GM18907 (cell line): ENCODE results near the gene SLU7.

Experiments used
- ATAC-seq: cut with Tn5 transposase; IDR thresholded peaks from one replicate; pipeline ENCODE4 v1.9.1; 2021; ENCODE audit warnings: mild to moderate bottlenecking, moderate library complexity; ENCODE audit not compliant: unreplicated experiment

SLU7 gene

GRCh38 chr5:160418561-160419457, at the start of gene SLU7:
Gene SLU7 (minus strand): TSS chr5:160419081. CDS start chr5:160415294, 3,787 bp downstream.
- ATAC-seq, result peak; percentile 80

DNA sequence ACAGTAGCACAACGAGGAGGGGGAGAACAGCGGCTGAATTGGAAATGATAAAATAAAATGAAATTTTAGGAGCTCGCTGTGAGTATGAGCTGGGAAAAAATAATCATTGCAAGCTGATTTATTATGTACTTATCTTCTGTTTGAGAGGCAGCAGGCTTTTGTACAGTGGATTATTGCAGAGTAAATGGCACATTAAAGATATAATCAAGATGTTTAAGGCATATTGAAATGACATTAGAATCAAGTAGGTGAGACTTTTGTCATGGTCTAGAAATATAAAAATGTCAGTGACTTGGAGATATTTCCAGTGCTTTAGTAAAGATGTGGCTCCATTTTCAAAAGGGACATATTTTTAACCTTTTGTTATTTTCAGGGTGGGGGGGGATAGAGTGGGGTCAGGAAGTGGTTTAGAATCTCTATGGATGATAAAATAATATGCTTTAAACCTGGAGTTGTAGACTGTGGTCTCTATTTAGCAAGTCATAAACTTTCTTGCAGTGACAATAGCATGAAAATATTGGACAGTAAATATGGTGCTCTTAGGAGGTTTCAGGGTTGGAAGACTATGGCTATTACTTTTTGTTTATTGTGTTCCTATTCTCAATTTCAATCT, 49.6 kb upstream of the SLU7 start:
- ATAC-seq, result no peak

DNA sequence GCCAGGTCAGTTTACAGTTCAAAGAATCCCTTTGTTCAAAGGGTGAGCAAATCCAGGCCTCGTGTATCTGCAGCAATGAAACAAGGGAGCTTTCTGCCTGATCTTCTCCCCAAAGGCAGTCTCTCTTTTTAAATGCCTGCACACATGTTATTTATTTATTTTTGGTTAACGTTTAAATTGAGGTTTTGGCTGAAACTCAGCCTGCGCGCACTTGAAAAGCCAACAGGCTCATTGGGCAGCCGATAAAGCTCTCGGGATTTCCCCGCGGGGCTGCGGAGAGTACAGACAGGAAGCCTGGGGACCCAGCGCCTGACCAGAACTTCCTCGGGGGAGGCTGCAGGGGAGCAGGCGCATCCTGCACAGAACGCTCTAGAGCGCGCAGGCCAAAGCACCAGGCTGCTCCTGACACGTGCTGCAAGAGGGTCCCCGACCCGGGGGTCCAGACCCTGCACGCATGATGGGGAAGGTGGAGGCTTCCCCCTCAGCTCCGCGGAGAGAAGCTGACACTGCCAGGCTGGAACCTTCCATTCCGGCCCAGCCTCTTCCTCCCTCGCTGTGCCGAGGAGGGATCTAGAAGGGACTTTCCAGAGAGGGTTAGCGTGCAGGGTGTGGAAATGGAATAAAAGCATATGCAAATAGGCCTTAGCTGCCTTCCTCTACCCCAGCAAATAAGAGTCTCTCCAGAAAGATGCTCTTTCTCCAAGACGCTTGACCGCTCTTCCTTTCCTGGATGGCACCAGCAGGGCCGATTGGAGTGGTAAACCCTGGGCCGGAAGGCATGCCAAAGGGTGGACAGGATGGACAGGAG, 48.9 kb upstream of the SLU7 start:
- ATAC-seq, result peak; percentile 95

GRCh38 chr5:160466889-160467554, 48.1 kb upstream of the SLU7 start:
- no peak for ATAC-seq

DNA sequence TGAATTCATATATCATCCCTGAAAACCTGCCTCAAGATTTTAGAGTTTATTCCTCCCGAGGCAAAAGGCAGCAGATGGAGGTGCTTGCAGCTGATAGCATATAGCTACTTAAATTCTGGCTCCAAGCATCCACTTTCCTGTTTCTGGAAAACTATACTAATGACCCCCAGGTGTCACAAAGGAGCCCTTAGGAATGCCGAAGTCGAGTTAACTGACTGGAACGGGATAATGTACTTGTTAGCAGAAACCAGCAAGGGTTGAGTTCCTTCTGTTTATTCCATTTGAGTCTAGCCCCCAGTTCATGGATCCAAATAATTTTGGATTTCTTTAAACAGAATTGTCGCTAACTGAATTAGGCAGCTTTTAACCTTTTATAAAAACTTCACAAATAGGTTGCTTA, 47.2 kb upstream of the SLU7 start:
- no peak for ATAC-seq

DNA sequence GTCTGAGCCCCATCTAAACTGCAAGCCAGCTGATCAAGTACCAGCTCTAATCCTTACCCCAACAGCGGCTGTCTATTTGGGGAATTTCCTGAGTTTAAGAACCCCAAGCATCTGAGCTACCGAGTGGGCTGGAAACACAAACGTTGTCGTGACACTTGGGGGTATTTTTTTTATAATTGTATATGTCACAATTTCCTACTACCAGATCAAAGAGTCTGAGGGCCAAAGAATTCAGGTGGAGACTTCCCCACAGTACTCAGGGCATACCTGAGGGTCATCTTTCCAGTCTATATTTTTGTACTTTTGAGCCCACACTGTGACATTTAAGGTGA, 45.6 kb upstream of the SLU7 start:
- no peak for ATAC-seq

- no peak for ATAC-seq
Observed at GRCh38 chr5:160463740-160464465, 45.0 kb upstream of the SLU7 start.

DNA sequence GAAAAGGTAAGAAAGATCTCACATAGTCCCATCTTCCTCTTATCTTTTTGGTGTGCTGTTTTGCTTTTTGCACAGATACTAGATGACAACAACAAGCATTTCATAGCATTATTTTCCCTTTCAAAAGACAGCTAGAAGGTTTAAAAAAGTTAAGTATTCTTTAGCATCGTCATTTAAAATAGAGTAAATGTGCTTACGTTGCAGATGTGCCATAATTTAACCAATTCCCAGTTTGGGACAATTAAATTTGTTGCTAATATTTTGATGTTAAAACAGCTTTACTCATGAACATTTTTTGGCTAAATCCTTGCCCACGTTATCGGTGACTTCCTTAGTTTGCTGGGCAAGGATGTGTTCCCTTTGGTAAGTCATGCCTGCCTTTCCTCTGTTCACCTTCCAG, 44.3 kb upstream of the SLU7 start:
- ATAC-seq, result no peak

GRCh38 chr5:160462167-160462566, 43.3 kb upstream of the SLU7 start:
- ATAC-seq, result peak; percentile 61

GRCh38 chr5:160461378-160461777, 42.5 kb upstream of the SLU7 start:
- no peak for ATAC-seq

DNA sequence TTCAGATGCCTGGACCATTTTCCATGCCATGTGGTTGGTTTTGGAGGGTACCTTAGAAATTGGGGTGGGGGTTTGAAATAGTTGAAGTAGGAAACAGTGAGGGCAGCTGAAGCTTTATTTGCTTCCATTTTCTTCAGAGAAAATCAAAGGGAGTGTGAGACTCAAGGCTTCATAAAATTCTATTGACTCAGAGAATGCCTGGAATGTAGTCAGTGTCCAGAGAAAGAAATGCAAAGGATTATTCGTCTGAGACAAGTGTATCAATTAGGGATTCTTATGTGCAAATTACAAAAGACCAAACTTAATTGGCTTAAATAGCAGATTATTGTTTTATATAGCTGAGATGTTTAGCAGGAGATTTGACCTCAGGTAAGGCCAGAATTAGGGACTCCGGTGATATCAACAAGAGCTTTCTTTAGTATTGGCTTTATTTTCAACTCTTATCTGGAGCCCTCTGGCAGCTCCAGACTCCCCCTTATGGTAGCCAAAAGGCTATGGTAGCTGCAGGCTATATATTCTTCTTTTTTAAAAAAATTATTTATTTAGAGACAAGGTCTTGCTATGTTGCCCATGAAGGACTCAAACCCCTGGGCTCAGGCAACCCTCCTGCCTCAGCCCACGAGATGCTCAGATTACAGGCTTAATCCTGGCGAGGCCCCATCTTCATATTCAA, 41.6 kb upstream of the SLU7 start:
- no peak for ATAC-seq

- ATAC-seq, result peak; percentile 74
Observed at GRCh38 chr5:160458806-160459800, 40.2 kb upstream of the SLU7 start.

GRCh38 chr5:160457252-160457651, 38.4 kb upstream of the SLU7 start:
- no peak for ATAC-seq

DNA sequence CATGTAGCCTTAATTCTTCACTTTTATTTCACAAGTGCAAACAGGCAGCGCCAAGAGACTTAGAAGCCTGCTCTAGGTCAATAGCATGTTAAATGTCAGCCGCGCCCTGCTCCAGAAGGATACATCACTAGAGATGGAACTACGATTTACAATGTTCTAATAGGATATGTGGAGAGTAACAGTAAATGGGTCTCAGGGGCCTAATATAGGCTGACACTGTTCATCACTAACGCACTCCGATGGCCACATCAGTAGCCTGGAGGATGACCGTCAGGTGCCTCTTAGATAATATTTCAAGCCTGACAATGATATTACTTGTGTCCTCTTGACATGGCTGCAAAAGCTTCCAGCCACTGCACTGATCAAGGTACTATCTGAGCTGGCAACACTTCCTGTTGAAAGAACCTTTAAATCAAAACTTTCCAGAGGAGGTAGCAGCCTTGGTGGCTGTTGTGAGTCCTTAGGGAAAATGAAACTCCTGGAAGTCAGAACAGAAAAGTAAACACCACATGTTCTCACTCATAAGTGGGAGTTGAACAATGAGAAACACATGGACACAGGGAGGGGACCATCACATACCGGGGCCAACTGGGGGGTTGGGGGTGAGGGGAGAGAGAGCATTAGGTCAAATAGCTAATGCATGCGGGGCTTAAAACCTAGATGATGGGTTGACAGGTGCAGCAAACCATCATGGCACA, 37.7 kb upstream of the SLU7 start:
- ATAC-seq, result no peak

DNA sequence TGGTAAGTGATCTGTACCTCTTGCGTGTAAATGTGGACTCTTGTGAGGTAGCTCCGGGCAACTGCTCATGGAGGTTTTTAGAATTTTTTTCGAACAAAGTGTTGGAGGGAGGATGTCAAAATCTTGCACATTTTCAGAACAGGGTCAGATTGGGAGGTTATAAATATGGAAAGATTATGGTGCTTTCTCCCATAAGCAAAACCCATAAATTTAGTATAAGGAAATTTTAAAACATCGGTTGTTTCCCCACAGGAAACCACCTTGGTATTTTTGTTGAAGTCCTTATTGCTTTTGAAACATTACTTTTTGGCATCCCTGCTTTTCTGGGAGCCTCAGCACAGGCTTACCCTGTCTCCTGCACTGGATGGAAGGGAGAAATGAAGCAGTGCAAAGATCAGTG, 36.7 kb upstream of the SLU7 start:
- no peak for ATAC-seq

GRCh38 chr5:160453751-160454150, 34.9 kb upstream of the SLU7 start:
- ATAC-seq, result no peak

DNA sequence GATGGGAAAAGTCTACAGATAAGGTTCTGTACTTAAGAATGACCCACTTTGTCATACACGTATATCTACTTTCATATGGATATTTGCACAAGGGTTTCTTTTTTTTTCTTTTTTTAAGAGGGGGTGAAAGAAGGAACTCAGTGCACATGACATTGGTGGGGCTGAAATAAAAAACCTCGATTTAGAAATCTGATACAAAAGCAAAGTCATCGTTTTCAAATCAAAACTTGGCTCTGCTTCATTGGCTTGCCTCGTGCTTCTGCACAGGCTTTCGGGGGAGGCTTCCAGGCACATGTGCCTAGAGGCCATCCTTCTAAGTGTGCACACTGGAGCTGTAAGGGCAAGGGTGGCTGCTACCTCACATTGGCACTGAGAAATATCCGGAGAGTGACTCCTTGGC, 33.9 kb upstream of the SLU7 start:
- no peak for ATAC-seq

GRCh38 chr5:160452036-160452435, 33.2 kb upstream of the SLU7 start:
- no peak for ATAC-seq
